Fibroblast of villous mesenchyme (primary cell): ENCODE data around the gene EIF4E2. TPM values are rescaled to one million over a fixed set of nuclear protein-coding genes. Genes with fewer than 3 reads are reported as not detected.

Experiments used
- DNase-seq: peaks from one replicate; pipeline ENCODE4 v3.0.0-alpha.2; 2010; ENCODE audit warnings: low read depth
- H3K4me3 ChIP-seq: 2 replicates; pipeline ENCODE4 v1.5.1; 2011; ENCODE audit warnings: low read depth, mild to moderate bottlenecking, low read length
- total RNA-seq: library from RNA; depleted of rRNA; stranded (reverse); fragments of >200 nt; gene quantifications from 2 replicates; pipeline ENCODE4 v1.2.3, GENCODE V29; 2012
- TF ChIP-seq, protein P1 (sequence below): IDR thresholded peaks from 2 replicates; pipeline ENCODE4 v1.5.1; 2012; ENCODE audit warnings: low read depth, mild to moderate bottlenecking, low read length; ENCODE audit not compliant: insufficient read depth

EIF4E2 gene
- total RNA-seq, 1 donor, result 74.7 TPM

DNA sequence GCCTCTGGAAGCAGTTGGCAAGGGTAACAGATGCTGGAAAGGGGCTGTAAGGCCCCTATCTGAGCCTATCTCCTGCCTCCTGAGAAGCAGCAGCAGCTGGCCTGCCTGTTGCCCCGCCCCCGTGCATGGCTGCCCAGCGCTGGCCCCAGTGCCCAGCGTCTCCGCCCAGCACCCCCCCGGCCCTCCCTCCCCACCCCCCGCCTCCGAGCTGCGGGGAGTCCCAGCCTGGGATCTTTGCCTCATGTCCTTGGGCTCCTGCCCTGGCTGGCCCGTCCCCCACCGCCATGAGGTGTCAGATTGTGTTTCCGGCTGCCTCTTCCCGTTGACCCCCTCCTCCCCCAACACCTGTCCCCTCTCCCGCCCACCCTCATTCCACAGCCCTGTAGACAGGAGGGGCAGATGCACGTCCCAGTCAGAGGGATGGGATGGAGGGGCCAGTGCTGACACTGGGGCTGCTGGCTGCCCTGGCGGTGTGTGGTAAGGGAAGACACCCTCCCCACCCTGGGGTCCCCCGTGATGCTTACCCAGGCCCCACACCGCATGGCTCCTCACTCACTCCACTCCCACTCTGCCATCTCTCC is 24.6 kb upstream of the EIF4E2 start, which contains the start of gene CHRND:
Gene CHRND, plus strand, starts transcription at position 370 of the 581 bp plus-strand sequence. Its CDS starts 56 bp downstream, at position 426.
- H3K4me3 ChIP-seq, result no peak within 1 kb of the TSS
- no peak for DNase-seq
- TF ChIP-seq, protein P1, sequence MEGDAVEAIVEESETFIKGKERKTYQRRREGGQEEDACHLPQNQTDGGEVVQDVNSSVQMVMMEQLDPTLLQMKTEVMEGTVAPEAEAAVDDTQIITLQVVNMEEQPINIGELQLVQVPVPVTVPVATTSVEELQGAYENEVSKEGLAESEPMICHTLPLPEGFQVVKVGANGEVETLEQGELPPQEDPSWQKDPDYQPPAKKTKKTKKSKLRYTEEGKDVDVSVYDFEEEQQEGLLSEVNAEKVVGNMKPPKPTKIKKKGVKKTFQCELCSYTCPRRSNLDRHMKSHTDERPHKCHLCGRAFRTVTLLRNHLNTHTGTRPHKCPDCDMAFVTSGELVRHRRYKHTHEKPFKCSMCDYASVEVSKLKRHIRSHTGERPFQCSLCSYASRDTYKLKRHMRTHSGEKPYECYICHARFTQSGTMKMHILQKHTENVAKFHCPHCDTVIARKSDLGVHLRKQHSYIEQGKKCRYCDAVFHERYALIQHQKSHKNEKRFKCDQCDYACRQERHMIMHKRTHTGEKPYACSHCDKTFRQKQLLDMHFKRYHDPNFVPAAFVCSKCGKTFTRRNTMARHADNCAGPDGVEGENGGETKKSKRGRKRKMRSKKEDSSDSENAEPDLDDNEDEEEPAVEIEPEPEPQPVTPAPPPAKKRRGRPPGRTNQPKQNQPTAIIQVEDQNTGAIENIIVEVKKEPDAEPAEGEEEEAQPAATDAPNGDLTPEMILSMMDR, result no peak

DNA sequence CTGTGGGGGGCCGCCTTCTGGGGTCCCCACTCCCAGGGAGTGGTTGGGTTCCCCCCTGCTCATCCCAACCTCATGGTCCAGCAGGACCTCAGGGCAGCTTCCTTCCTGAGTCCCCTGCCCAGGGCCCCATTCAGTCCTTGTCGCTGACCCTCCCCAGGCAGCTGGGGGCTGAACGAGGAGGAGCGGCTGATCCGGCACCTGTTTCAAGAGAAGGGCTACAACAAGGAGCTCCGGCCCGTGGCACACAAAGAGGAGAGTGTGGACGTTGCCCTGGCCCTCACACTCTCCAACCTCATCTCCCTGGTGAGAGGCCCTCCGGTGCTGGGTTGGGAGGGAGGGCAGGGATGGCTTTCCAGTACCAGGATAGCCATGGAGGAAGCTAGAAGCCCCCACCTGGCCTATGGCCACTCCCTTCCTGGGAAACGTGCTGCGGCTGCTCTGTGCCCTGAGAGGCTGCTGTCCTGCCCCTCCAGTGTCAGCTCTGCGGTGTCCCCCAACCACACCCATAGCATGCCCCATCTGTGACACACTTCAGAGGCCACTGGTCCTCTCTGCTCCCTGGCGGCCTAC is 24.0 kb upstream of the EIF4E2 start:
- TF ChIP-seq, protein P1, result no peak
- no peak overlapping the region for H3K4me3 ChIP-seq

DNA sequence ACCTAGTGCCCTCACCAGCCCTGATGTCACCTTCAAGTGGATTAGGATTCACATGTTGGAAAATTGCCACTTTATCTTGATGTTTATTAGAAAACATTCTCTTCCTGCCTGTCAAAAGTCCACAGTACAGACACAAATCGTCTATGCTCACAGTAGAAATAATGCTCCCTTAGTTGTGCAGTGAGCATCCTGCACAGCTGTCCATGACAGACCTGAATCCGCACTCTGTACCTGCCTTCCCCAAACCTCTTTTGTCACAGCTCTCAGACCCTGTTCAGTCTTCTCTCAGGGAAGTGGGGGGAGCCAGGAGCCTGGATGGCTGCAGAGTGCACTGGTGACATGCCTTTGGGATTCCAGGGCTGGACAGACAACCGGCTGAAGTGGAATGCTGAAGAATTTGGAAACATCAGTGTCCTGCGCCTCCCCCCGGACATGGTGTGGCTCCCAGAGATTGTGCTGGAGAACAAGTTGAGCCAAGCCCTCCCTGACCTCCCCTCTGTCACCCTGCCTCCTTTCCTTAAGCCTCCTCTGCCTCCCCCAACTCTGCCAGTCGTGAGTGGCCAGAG is 22.5 kb upstream of the EIF4E2 start:
- no peak for DNase-seq
- TF ChIP-seq, protein P1, result no peak
- no peak overlapping the region for H3K4me3 ChIP-seq

More for the DNA sequence above, 24.0 kb upstream of the EIF4E2 start:
- DNase-seq, result no peak

DNA sequence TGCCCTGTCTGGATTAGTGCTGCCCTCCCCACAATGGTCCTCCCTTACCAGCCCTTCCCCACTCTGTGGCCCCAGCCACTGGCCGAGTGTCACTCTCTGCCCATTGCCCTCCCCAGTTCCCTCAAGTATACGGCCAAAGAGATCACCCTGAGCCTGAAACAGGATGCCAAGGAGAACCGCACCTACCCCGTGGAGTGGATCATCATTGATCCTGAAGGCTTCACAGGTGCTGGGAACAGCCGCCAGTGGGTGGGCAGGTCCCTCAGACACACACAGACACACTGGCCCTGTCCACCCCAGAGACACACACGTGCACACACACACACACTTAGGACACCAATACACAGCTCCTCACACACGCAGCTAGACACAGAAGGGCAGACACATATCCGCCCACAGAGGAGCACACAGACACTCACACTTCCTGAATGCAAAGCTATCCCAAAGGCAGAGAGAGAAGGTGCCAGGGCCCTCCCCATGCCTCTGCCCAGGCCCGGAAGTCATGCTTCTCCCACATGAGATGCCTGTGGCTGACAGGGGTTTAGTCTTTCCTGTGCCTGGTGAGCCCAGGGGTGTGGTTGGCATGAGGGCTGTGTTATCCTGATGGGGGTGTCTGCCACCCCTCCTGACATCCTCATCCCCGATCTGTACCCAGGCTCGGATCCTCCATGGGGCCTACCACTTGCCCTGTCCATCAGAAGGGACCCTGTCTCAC is 21.6 kb upstream of the EIF4E2 start:
- no peak overlapping the region for H3K4me3 ChIP-seq
- no peak for DNase-seq
- TF ChIP-seq, protein P1, result no peak

DNA sequence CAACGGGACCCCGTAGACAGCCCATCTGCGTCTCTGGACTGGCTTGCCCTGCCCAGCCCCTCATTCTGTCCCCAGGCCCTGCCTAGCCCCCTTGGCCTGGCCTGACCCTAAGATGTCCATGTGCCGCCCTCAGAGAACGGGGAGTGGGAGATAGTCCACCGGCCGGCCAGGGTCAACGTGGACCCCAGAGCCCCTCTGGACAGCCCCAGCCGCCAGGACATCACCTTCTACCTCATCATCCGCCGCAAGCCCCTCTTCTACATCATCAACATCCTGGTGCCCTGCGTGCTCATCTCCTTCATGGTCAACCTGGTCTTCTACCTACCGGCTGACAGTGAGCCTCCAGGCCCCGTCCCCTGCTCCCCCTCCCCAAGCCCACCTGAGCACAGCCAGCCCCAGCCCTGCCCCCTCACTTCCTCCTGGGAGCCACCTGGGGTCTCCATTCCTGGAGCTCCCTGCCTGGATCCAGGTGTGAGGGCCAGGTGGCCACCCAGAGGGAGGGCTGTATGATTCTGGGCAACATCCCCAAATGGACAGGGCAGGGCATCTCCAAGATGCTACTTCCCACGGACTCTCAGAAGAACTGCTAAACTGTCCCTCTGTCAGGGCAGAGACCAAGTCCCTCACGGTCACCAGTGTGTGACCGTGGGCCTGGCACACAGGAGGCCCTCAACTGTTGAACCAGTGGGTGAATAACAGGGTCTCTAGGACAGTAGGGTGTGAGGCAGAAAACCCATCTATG is 20.5 kb upstream of the EIF4E2 start:
- H3K4me3 ChIP-seq, result no peak overlapping the region
- no peak for DNase-seq
- TF ChIP-seq, protein P1, result no peak

DNA sequence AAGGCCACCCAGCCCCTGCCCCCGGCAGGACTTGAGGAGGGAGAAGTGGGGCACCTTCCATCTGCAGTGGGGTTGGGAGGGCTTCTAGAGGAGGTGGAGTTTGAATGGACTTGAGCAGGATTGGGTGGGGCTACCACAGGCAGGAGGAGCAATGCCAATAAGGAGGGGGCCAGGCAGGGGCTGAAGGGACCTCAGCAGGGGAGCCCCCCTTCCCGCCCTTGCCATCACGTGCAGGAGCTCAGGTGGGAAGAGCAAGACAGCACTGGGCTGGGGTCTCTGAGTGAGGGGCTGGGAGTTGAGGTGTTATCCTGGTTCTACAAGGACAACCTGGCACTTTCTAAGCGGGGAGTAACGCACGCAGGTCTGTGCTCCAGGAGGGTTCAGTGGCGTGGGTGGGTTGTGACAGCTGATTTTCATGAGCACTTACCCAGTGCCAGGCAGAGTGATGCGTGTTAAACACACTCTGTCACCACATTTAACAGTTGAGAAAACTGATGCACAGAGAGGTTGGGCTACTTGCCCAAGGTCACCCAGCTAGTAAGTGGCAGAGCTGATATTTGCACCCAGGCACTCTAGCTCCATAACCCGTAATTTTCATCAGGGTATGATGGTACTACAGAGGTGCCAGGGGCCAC is 19.7 kb upstream of the EIF4E2 start:
- H3K4me3 ChIP-seq, result no peak overlapping the region
- DNase-seq, result no peak

More for the DNA sequence above, 19.7 kb upstream of the EIF4E2 start:
- TF ChIP-seq, protein P1, result no peak
